Astrocyte of the hippocampus (primary cell): ENCODE results near the gene LIMA1.
A peak's percentile ranks its signal among the peaks of the same experiment; 100 is the strongest.
"Not testable (repeated sequence)": the region's sequence is repeated elsewhere in the genome, so short reads cannot be mapped to it uniquely, and the experiment has no call there.

Experiments used
- DNase-seq: peaks from one replicate; pipeline ENCODE4 v3.0.0; 2011; ENCODE audit warnings: low read depth, low spot score

LIMA1 gene

DNA sequence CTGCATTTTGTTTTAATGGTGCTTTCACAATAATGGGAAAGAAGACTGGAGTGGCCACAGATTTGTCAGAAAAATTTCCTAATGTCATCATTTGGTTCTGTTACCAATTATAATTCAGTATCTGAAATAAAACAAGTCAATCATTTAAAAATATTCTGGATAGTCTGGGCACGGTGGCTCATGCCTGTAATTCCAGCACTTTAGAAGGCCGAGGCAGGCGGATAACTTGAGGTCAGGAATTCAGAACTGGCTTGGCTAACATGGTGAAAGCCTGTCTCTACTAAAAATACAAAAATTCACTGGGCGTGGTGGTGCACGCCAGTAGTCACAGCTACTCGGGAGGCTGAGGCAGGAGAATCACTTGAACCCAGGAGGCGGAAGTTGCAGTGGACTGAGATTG is 4.0 kb upstream of the LIMA1 start:
- no peak for DNase-seq

GRCh38 chr12:50285253-50285652 is 1.9 kb upstream of the LIMA1 start:
- no peak for DNase-seq

DNA sequence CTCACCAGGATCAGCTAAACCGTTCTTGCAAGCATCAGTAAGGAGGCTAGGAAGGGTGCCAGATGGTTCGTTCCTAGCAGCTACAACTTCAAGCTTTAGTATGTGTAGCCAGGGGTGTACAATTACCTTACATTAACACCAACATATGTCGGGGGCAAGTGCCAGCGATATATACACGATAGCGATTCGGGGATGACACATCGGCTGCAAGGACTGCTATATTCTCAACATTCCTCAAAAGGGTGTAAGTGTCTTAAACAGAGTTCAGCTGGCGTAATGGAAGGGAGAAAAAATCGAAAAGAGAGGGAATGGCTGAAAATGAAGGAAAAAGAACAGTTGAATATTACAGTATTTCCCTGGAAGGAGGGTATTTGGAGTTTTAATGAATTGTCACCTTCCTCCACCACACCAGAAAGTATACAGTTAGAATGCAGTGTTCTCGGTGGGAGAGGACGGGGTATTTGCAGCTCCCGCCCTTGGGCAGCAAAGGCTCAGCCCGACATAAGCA is 545 bp downstream of the LIMA1 start:
- DNase-seq, result peak; percentile 39

DNA sequence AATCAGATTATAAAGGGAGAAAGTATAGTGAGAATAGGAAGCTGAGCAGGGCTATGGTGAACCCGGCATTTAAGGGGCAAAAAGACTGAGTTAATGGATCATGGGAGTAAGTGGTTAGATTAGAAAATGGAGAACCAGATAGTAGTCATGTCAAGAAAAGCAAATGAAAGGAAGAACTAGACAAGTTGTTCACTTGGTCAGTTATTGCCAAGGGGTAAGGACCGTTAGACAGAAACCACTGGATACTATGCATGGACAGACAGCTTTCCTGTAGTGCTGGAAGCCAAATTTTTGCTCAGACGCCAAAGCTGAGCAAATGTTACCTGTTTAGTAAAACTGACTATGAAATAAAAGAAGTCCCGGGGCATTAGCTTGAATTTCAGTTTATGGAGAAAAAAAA is 3.8 kb downstream of the LIMA1 start:
- DNase-seq, result no peak

- no peak for DNase-seq
Observed at GRCh38 chr12:50276912-50277671, 6.2 kb downstream of the LIMA1 start.

GRCh38 chr12:50276068-50276467 is 7.3 kb downstream of the LIMA1 start:
- no peak for DNase-seq

DNA sequence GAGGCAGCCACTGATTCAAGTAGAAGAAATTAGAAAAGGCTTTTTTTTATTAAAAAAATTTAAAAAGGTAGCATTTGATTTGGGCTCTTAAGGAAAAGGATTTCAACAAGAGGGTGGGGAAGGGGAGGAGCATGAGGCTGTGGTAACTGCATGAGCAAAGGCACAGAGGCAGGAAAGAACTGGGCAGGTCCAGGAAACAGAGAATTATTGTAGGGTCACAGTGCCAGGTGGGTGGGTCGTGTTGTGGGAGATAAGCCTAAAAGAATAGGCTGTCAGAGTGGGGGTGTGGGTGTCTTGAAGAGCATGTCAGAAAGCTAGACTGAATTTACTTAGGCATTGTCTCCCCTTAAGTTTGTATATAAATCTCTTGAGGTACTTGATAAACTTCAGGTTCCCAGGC is 7.8 kb downstream of the LIMA1 start:
- no peak for DNase-seq

GRCh38 chr12:50275127-50275526 is 8.2 kb downstream of the LIMA1 start:
- not testable (repeated sequence) for DNase-seq

GRCh38 chr12:50271724-50272247 is 11.5 kb downstream of the LIMA1 start:
- DNase-seq, result peak; percentile 29

- DNase-seq, result no peak
Observed at GRCh38 chr12:50268482-50268881, 14.8 kb downstream of the LIMA1 start.

GRCh38 chr12:50265770-50266524 is 17.4 kb downstream of the LIMA1 start:
- DNase-seq, result no peak

GRCh38 chr12:50263832-50264231 is 19.5 kb downstream of the LIMA1 start:
- DNase-seq, result no peak

DNA sequence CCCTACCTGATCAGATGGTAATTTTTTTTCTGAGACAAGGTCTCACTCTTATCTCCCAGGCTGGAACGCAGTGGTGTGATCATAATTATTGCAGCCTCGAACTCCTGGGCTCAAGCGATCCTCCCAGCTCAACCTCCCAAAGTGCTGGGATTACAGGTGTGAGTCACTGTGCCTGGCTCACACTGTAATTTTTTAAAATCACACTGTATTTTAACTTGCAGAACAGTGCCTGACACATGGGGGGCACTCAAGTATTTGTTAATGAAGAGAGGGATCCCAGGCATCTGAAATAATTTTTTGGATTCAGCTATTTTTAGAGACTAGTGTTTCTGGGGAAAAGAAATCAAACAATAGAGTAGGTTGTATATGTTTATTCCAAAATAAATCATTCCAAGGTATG is 21.7 kb downstream of the LIMA1 start:
- no peak for DNase-seq

DNA sequence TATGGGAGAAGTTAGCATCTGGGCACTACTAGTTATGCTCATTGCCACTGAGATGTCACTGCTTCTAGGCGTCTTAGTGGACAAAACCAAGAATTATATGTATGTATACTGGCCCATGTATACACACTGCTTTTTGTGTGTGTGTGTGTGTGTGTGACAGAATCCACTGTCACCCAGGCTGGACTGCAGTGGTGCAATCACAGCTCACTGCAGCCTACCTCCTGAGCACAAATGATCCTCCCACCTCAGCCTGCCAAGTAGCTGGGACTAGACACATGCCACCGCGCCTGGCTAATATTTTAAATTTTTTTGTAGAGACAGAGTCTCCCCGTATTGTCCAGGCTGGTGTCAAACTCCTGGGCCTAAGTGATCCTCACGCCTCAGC is 25.2 kb downstream of the LIMA1 start:
- no peak for DNase-seq

GRCh38 chr12:50257236-50258166 is 25.8 kb downstream of the LIMA1 start:
- DNase-seq, result peak; percentile 45

GRCh38 chr12:50256761-50257160 is 26.6 kb downstream of the LIMA1 start:
- DNase-seq, result no peak

DNA sequence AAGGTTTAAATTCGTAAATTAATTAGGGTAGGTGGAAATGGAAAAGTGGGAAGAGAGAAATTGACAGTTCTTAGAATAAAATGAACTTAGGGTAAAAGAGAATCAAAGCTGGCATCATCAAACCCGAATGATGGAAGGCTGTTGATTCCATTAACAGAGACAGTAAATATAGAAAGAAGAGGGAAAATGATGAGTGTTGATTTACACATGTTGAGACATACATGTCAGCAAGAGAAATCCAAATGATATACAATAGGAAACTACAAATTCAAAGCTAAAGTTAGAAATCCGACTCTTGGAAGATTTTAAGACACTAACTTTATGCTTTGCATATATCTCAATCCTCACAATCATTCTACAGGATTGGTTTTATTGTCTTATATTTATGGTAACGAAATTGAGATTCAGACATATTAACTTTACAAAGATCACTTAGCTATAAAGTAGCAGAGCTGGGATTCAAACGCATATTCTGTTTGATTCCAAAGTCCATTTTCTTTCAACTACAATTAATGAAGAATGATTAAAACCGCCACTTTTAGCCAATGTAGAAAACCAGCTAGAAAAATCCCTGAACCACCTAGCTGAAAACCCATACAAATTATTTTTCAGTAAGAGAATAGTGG is 30.2 kb downstream of the LIMA1 start:
- no peak for DNase-seq

DNA sequence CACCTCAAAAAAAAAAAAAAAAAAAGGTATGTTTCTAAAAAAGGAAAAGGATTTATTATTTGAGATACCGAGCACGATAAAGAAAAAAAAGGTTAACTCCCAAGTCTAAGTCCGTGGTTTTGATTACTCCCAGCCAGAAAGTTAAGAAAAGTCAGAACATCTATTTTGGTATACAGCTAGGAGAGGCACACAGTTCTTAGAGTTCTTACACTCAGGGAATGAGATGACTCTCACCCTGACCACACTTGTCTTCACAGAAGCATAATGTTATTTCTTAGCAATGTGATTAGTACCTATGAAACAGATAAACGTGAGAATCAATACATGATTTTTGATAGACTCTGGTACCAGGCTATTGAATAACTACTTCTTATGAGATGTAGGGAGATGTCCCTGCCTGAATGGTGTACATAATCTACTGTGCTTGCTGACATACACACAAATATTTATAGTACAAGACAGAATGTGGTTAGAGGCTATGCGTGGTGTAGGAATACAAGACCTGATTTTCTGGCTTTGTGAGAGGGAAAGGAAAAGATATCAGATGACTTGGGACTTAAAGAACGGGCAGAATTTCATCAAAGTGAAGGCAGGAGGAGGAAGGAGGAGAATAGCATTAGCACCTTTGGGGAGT is 31.6 kb downstream of the LIMA1 start:
- no peak for DNase-seq

GRCh38 chr12:50249464-50250182 is 33.7 kb downstream of the LIMA1 start:
- DNase-seq, result peak; percentile 38

GRCh38 chr12:50248883-50249282 is 34.4 kb downstream of the LIMA1 start:
- no peak for DNase-seq
